Astrocyte (in vitro differentiated cells and primary cell): Measurements from ENCODE around the gene SLC16A10.

Experiments
- CTCF ChIP-seq: IDR thresholded peaks from 2 replicates; pipeline ENCODE4 v1.5.1; 2011; ENCODE audit warnings: low read depth, mild to moderate bottlenecking, inconsistent platforms, low read length, moderate library complexity; ENCODE audit not compliant: insufficient read depth
- EZH2 ChIP-seq: IDR thresholded peaks from 2 replicates; pipeline ENCODE4 v1.6.1; 2012; ENCODE audit warnings: mild to moderate bottlenecking, low read length, inconsistent platforms; ENCODE audit not compliant: insufficient read depth

- no peak for TF ChIP-seq CTCF
- no peak for TF ChIP-seq EZH2
Observed at GRCh38 chr6:111270121-111270520, 182.8 kb downstream of the SLC16A10 start.
